ENCODE measurements around the gene ZPBP2. TPM values are rescaled to one million over a fixed set of nuclear protein-coding genes. Genes with fewer than 3 reads are reported as not detected.

Gene ZPBP2
- total and polyA plus RNA-seq, 12 donors = not detected

GRCh38 chr17:39924691-39925055 lies 56.7 kb downstream of the ZPBP2 start:
- H3K36me3 ChIP-seq = peaks cover 0 to 45% (median 26%) of the 10 kb centered on the region in 9 donors
- TF ChIP-seq CTCF (IDR thresholded peaks at IDR 0.05) = no peak
- no peak for DNase-seq
- intact Hi-C loops (cut with DNase I) = loop anchor here in 2 of 10 donors (5.0 kb wide), 2 partner anchors 33 to 38 kb away; partner anchors contain the start of gene GSDMA (in 1 of the 2)
- 59 to 63% methylated on average over 3 of the region's 3 CpGs for WGBS, 2 donors
- H3K9me3 ChIP-seq = no peaks in the 10 kb centered on the region
- ATAC-seq = no peak
- peak overlapping the region in 4 of 10 donors; percentile 4 to 85 (median 15) for H3K27ac ChIP-seq
- H3K4me1 ChIP-seq = peaks cover 6 to 75% (median 51%) of the 10 kb centered on the region in 9 donors
- H3K27me3 ChIP-seq = no peaks in the 10 kb centered on the region
- no peak overlapping the region for H3K4me3 ChIP-seq

- no peaks in the 10 kb centered on the region for H3K27me3 ChIP-seq
- no peaks in the 10 kb centered on the region for H3K9me3 ChIP-seq
- 79 to 81% methylated on average over 11 of the region's 11 CpGs for WGBS, 2 donors
- intact Hi-C loops (cut with DNase I) = loop anchor here in 3 of 10 donors (2.0 kb wide), 2 partner anchors 27 to 55 kb away; partner anchors contain the start of gene PSMD3 (in 2 of the 3)
- H3K27ac ChIP-seq = peak overlapping the region in 5 of 10 donors; percentile 85 to 98 (median 96)
- TF ChIP-seq CTCF (IDR thresholded peaks at IDR 0.05) = no peak
- H3K4me1 ChIP-seq = peaks cover 6 to 82% (median 58%) of the 10 kb centered on the region in 9 donors
- DNase-seq (no peak), ATAC-seq (no peak)
- peak overlapping the region in 5 of 10 donors; percentile 66 to 85 (median 72) for H3K4me3 ChIP-seq
- H3K36me3 ChIP-seq = peaks cover 0 to 38% (median 22%) of the 10 kb centered on the region in 9 donors
Observed at GRCh38 chr17:39925282-39926134, 57.5 kb downstream of the ZPBP2 start.

- DNase-seq (no peak), ATAC-seq (no peak)
- WGBS, 2 donors = 51 to 56% methylated on average over 4 of the region's 4 CpGs
- intact Hi-C loops (cut with DNase I) = loop anchor here in 3 of 10 donors (2.0 kb wide), 2 partner anchors 27 to 55 kb away; partner anchors contain the start of gene PSMD3 (in 2 of the 3)
- TF ChIP-seq CTCF (IDR thresholded peaks at IDR 0.05) = no peak
- H3K4me1 ChIP-seq = peaks cover 6 to 81% (median 58%) of the 10 kb centered on the region in 9 donors
- H3K27ac ChIP-seq = peak overlapping the region in 6 of 10 donors; percentile 85 to 98 (median 96)
- peak overlapping the region in 9 of 10 donors; percentile 50 to 85 (median 72) for H3K4me3 ChIP-seq
- peaks cover 0 to 31% (median 20%) of the 10 kb centered on the region in 9 donors for H3K36me3 ChIP-seq
- H3K9me3 ChIP-seq = no peaks in the 10 kb centered on the region
- no peaks in the 10 kb centered on the region for H3K27me3 ChIP-seq
Observed at GRCh38 chr17:39926135-39926587, 58.2 kb downstream of the ZPBP2 start.

GRCh38 chr17:39926588-39927100 lies 58.6 kb downstream of the ZPBP2 start:
- no peaks in the 10 kb centered on the region for H3K9me3 ChIP-seq
- no peak for TF ChIP-seq CTCF (IDR thresholded peaks at IDR 0.05)
- 3 to 4% methylated on average over 15 of the region's 15 CpGs for WGBS, 2 donors
- peak overlapping the region; percentile 50 to 85 (median 72) for H3K4me3 ChIP-seq
- ATAC-seq (peak; percentile 4 to 25 (median 12)), DNase-seq (peak in 1 of 2 donors; percentile 41)
- H3K4me1 ChIP-seq = peaks cover 6 to 77% (median 58%) of the 10 kb centered on the region in 9 donors
- no peaks in the 10 kb centered on the region for H3K27me3 ChIP-seq
- intact Hi-C loops (cut with DNase I) = loop anchor here in 3 of 10 donors (2.0 kb wide), 2 partner anchors 26 to 54 kb away; partner anchors contain the start of gene PSMD3 (in 2 of the 3)
- peak overlapping the region; percentile 46 to 98 (median 92) for H3K27ac ChIP-seq
- H3K36me3 ChIP-seq = peaks cover 0 to 27% (median 20%) of the 10 kb centered on the region in 9 donors

Data from heart right ventricle (tissue), 16 donors.